Osteocyte (in vitro differentiated cells): Measurements from ENCODE around the gene RAB42. TPM values are rescaled to one million over a fixed set of nuclear protein-coding genes. Genes with fewer than 3 reads are reported as not detected.

ENCODE experiments used
- DNase-seq: peaks from one replicate; pipeline ENCODE4 v3.0.0; 2021; ENCODE audit warnings: mixed read lengths; ENCODE audit not compliant: unreplicated experiment; ENCODE audit errors: extremely low spot score
- H3K27ac Mint-ChIP-seq: one replicate; pipeline ENCODE4 v1.8.0; 2021; ENCODE audit warnings: mild to moderate bottlenecking, mixed read lengths; ENCODE audit not compliant: unreplicated experiment
- H3K27me3 Mint-ChIP-seq: one replicate; pipeline ENCODE4 v1.8.0; 2021; ENCODE audit warnings: mixed read lengths; ENCODE audit not compliant: unreplicated experiment
- H3K36me3 Mint-ChIP-seq: one replicate; pipeline ENCODE4 v1.8.0; 2021; ENCODE audit warnings: mixed read lengths; ENCODE audit not compliant: unreplicated experiment
- H3K4me1 Mint-ChIP-seq: one replicate; pipeline ENCODE4 v1.8.0; 2021; ENCODE audit warnings: mixed read lengths; ENCODE audit not compliant: unreplicated experiment
- H3K4me3 Mint-ChIP-seq: one replicate; pipeline ENCODE4 v1.8.0; 2021; ENCODE audit warnings: mild to moderate bottlenecking, moderate library complexity, mixed read lengths; ENCODE audit not compliant: unreplicated experiment
- H3K9me3 Mint-ChIP-seq: one replicate; pipeline ENCODE4 v1.8.0; 2021; ENCODE audit warnings: mixed read lengths; ENCODE audit not compliant: unreplicated experiment
- CTCF ChIP-seq: fragments of 200-600 bp; sonication (generic); IDR thresholded peaks from 2 replicates; pipeline ENCODE4 v1.5.0; 2021; ENCODE audit warnings: antibody characterized with exemption, mild to moderate bottlenecking, moderate library complexity
- total RNA-seq: library from RNA; stranded (reverse); gene quantifications from 2 replicates; pipeline ENCODE4 v1.2.1, GENCODE V29; 2021

RAB42 gene
- total RNA-seq, 1 donor from 2014 or later = 0.56 TPM

- H3K27me3 Mint-ChIP-seq = no peaks in the 10 kb centered on the region
- H3K4me3 Mint-ChIP-seq = peak overlapping the region; percentile 54
- H3K27ac Mint-ChIP-seq = peak overlapping the region; percentile 49
- DNase-seq = no peak
- peaks cover 51% of the 10 kb centered on the region for H3K4me1 Mint-ChIP-seq
- no peak for TF ChIP-seq CTCF
- H3K9me3 Mint-ChIP-seq = no peaks in the 10 kb centered on the region
- H3K36me3 Mint-ChIP-seq = no peaks in the 10 kb centered on the region
These were observed 52.4 kb downstream of the RAB42 start for GRCh38 chr1:28644494-28644893.

Other genes with a start within 250 kb of the RAB42 start
- gene PHACTR4, start 222.5 kb upstream of the RAB42 start, total RNA-seq = 55.6 and 56.0 TPM in 2 replicates
- 22.9 and 25.0 TPM in 2 replicates for gene RCC1, start 86.2 kb upstream of the RAB42 start, total RNA-seq
- gene TRNAU1AP, start 39.2 kb upstream of the RAB42 start, total RNA-seq = 21.2 and 23.3 TPM in 2 replicates
- gene TAF12, start 50.8 kb downstream of the RAB42 start, total RNA-seq = 21.7 and 22.6 TPM in 2 replicates
- gene RNU11, start 56.3 kb downstream of the RAB42 start, total RNA-seq = not detected in 2 replicates
- gene GMEB1, start 76.5 kb downstream of the RAB42 start, total RNA-seq = 17.1 and 17.9 TPM in 2 replicates
- 82.6 and 83.7 TPM in 2 replicates for gene YTHDF2, start 144.7 kb downstream of the RAB42 start, total RNA-seq
- 0.27 and 0.34 TPM in 2 replicates for gene OPRD1, start 219.9 kb downstream of the RAB42 start, total RNA-seq